Activated naive CD8-positive, alpha-beta T cell (primary cell): ENCODE results near the gene PRDX2.

Source experiments
- H3K27ac Mint-ChIP-seq: one replicate; pipeline ENCODE4 v1.8.0; 2021; ENCODE audit warnings: mixed read lengths
- H3K27me3 Mint-ChIP-seq: one replicate; pipeline ENCODE4 v1.8.0; 2021; ENCODE audit warnings: mixed read lengths
- H3K36me3 Mint-ChIP-seq: one replicate; pipeline ENCODE4 v1.8.0; 2021; ENCODE audit warnings: mixed read lengths
- H3K4me1 Mint-ChIP-seq: one replicate; pipeline ENCODE4 v1.8.0; 2021; ENCODE audit warnings: low read depth, mixed read lengths
- H3K4me3 Mint-ChIP-seq: one replicate; pipeline ENCODE4 v1.8.0; 2021; ENCODE audit warnings: mild to moderate bottlenecking, mixed read lengths
- H3K9me3 Mint-ChIP-seq: one replicate; pipeline ENCODE4 v1.8.0; 2021; ENCODE audit warnings: low read depth, mixed read lengths

The PRDX2 gene

DNA sequence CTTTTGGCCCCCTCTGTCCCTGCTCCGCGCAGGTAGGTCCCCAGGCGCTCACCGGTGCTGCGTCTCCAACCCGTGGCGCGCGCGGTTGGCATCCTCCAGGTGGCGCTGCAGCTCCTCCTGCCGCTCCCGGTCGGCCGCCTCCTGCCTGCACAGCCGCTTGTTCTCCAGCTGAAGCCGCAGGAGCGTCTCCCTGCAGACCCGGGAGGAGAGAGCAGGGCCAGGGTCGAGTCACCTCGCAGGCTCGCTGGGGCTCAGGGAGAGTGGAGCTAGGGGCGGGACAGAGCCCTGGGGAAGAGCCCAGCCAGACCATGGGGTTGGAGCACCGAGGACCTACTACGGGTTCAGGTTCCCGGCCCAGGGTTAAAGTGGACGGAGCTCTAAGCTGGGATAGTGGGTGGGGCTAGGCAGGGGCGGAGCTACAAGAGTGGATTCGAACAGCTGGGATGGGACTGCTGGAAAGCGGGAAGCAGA lies 35.5 kb downstream of the PRDX2 start:
- H3K4me3 Mint-ChIP-seq: no peak overlapping the region
- no peaks in the 10 kb centered on the region for H3K36me3 Mint-ChIP-seq
- H3K27me3 Mint-ChIP-seq: no peaks in the 10 kb centered on the region
- no peak overlapping the region for H3K27ac Mint-ChIP-seq
- H3K4me1 Mint-ChIP-seq: no peaks in the 10 kb centered on the region
- no peaks in the 10 kb centered on the region for H3K9me3 Mint-ChIP-seq

DNA sequence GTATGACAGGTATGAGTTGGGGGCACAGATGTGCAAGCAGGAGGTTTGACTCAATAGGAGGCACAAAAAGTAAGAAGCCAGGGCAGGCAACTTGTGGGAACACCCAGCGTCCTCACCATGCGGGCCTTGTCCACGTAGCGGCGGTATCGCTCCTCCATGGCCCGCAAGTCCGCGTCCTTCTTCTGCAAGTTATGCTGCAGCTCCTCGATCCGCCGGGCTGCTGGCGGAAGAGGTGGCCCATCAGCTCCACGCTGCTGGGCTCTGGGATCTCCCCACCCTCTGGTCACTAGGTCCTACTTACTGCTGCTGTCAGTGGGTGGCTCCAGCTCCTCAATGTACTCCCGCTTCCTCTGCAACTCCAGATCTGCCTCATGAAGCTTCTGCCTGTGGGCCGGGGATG lies 36.9 kb downstream of the PRDX2 start:
- no peaks in the 10 kb centered on the region for H3K4me1 Mint-ChIP-seq
- H3K27ac Mint-ChIP-seq: no peak overlapping the region
- H3K4me3 Mint-ChIP-seq: no peak overlapping the region
- no peaks in the 10 kb centered on the region for H3K27me3 Mint-ChIP-seq
- H3K36me3 Mint-ChIP-seq: no peaks in the 10 kb centered on the region
- no peaks in the 10 kb centered on the region for H3K9me3 Mint-ChIP-seq

DNA sequence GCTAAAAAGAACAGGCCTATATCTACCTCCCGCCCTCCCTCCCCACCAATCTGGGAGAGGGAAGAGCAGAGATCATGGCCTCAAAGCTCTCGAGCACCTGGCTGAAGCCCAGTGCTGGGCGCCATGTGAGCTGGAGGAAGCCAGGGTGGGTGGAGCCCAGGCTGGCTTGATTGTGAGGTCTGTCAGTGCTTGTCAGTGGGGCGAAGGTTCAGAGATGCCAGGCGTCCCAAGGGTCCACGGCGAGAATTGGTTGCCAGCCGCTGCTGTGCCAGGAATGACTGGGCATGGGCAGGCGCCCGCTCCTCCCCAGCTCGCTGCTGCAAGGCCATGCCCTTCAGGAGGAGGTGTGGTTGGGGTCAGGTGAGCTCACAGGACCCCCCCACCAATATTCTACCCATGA lies 38.5 kb downstream of the PRDX2 start:
- Mint-ChIP-seq H3K36me3 (no peaks in the 10 kb centered on the region), H3K27me3 (no peaks in the 10 kb centered on the region), H3K27ac (no peak overlapping the region), H3K4me3 (no peak overlapping the region), H3K4me1 (no peaks in the 10 kb centered on the region), H3K9me3 (no peaks in the 10 kb centered on the region)

DNA sequence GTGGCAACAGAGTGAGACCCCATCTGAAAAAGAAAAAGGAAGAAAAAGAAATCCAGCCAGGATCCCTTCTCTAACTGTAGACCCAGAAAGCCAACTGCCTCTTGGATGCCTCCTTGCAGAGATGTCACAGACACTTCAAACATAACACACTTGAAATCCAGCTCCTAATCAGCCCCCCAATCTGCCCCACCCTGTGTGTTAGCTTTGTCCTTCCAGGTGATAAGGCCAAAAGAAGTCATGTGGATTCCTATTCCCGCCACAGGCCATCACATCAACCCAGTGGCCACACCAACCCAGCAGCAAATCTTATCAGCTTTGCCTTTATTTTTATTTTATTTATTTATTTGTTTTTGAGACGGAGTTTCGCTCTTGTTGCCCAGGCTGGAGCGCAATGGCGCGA lies 41.9 kb downstream of the PRDX2 start:
- H3K9me3 Mint-ChIP-seq: no peaks in the 10 kb centered on the region
- H3K36me3 Mint-ChIP-seq: no peaks in the 10 kb centered on the region
- H3K4me3 Mint-ChIP-seq: no peak overlapping the region
- H3K27me3 Mint-ChIP-seq: peaks cover 5% of the 10 kb centered on the region
- peaks cover 2% of the 10 kb centered on the region for H3K4me1 Mint-ChIP-seq
- H3K27ac Mint-ChIP-seq: no peak overlapping the region

DNA sequence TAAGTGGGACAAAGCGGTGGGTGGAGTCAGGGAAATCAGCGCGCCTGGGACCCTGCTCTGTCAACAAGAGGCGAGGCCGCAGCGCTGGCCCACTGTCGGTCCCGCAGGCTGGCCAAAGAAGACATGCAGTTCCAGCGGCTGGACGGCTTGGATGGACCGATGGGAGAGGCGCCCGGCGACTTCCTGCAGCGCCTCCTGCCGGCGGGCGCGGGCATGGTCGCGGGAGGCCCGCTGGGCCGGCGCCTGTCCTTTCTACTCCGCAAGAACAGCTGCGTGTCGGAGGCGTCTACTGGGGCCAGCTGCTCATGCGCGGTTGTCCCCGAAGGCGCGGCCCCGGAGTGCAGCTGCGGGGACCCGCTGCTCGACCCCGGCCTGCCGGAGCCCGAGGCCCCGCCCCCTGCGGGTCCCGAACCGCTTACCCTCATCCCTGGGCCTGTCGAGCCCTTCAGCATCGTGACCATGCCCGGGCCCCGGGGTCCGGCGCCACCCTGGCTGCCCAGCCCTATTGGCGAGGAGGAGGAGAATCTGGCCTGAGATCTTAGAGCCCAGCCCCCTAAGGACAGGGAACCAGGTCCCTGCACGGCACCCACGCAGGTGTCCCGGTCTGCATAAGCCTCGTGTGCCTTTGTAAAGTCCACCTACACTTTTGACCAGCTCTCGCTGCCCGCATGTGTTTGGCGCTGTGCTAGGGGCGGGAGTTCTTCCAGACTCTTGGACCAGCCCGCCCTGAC lies 43.9 kb downstream of the PRDX2 start:
- H3K27ac Mint-ChIP-seq: no peak overlapping the region
- H3K4me1 Mint-ChIP-seq: peaks cover 2% of the 10 kb centered on the region
- peaks cover 5% of the 10 kb centered on the region for H3K27me3 Mint-ChIP-seq
- H3K9me3 Mint-ChIP-seq: no peaks in the 10 kb centered on the region
- no peaks in the 10 kb centered on the region for H3K36me3 Mint-ChIP-seq
- H3K4me3 Mint-ChIP-seq: peak overlapping the region; percentile 23

DNA sequence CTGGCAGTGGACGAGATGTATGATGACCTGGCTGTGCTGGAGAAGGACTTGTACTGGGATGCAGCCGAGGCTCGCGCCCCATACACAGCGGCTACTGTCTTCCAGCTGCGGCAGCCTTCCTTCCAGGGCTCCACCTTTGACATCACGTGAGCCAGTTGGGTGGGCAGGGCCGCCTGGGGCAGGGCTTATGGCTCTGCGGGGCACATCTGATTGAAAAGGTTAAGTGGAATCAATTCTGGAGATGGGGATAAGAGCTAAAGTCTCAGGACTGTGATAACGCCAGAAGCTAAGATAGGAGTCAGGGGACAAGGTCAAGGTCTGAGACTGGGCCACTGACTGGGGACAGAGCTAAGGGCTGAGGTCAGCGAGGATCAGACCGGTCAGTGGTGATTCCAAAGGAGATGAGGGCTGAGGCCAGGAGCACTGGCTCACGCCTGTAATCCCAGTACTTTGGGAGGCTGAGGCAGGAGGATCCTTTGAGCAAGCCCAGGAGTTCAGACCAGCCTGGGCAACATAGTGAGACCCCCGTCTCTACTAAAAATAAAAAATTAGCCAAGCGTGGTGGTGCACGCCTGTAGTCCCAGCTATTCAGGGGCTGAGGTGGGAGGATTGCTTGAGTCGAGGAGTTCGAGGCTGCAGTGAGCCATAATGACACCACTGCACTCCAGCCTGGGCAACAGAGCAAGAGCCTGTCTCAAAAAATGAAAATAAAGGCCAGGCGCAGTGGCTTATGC lies 45.3 kb downstream of the PRDX2 start:
- Mint-ChIP-seq H3K27me3 (peaks cover 5% of the 10 kb centered on the region), H3K36me3 (no peaks in the 10 kb centered on the region), H3K4me1 (peaks cover 2% of the 10 kb centered on the region), H3K9me3 (no peaks in the 10 kb centered on the region), H3K27ac (no peak overlapping the region), H3K4me3 (no peak overlapping the region)

DNA sequence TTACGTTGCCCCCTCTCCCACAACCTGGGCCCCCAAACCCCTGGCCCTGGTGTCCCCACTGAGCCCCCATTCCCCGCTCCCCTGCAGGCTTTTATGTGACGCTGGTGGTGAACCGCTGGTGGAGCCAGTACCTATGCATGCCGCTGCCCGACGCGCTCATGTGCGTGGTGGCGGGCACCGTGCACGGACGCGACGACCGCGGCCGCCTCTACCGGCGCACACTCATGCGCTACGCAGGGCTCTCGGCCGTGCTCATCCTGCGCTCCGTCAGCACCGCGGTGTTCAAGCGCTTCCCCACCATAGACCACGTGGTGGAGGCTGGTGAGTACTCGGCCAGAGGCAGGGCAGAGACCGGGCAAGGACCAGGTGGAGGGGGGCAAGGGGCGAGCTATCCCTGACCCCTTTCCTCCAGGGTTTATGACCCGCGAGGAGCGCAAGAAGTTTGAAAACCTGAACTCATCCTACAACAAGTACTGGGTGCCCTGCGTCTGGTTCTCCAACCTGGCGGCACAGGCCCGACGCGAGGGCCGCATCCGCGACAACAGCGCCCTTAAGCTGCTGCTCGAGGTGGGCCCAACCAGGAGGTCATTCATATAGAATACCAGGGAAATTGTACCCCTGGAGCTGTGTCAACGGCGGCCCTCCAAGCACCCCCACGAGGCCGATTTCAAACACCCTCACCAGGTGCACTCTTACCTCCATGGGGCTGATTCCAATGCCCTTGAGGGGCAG lies 47.0 kb downstream of the PRDX2 start:
- peaks cover 5% of the 10 kb centered on the region for H3K4me1 Mint-ChIP-seq
- H3K36me3 Mint-ChIP-seq: no peaks in the 10 kb centered on the region
- no peaks in the 10 kb centered on the region for H3K9me3 Mint-ChIP-seq
- no peak overlapping the region for H3K27ac Mint-ChIP-seq
- H3K27me3 Mint-ChIP-seq: peaks cover 15% of the 10 kb centered on the region
- no peak overlapping the region for H3K4me3 Mint-ChIP-seq

DNA sequence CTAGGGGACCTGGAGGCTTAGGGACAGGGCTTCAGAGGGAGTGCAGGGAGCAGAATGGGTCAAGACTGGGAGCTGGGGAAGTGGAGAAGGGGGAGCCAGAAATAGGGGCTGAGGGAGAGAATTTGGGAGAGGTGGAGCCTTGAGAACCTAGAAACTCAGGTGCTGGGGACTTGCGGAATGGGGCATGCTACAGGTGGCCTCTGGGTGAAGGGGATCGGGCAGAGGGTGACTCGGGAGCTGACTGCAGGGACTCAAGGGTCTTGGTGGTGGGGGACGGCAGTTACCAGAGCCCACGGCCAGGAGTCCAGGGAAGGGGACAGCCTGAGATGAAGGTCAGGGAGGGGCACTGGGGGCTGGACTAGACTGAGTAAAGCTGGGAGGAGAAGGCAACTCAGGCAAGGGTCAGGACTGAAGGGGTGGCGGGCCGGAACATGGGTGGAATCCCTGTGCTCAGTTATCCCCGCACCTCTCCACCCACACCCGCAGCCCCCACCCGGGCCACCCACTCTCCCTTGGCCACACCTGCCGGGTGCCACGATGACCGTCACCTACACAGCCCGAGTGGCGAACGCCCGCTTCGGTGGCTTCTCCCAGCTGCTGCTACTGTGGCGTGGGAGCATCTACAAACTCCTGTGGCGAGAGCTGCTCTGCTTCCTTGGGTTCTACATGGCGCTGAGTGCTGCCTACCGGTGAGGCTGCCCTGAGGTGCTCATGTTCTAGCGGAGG lies 49.4 kb downstream of the PRDX2 start:
- H3K27ac Mint-ChIP-seq: no peak overlapping the region
- H3K4me3 Mint-ChIP-seq: no peak overlapping the region
- H3K9me3 Mint-ChIP-seq: no peaks in the 10 kb centered on the region
- peaks cover 16% of the 10 kb centered on the region for H3K27me3 Mint-ChIP-seq
- H3K4me1 Mint-ChIP-seq: peaks cover 4% of the 10 kb centered on the region
- peaks cover 10% of the 10 kb centered on the region for H3K36me3 Mint-ChIP-seq

DNA sequence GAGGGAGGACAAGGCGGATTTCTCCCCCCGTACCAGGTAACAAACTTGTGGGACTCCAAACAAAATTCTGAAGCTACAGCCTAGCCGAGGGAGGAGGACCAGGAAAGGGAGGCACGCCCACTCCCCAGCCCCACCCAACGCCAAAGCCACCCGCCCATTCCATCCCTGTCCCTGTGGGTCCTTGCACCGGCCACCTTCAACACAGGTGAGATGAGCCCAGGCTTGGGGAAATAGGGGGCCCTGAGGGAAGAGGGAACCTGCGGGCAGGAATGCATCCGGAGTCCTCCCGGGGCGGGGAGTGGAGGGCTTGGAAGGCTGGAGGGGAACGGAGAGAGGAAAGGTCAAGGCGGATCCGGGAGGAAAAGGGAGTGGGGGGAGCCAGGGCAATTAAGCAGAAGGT lies 50.0 kb downstream of the PRDX2 start, which contains the start of gene BEST2:
Gene BEST2 (plus strand): TSS at position 157 of the 400 bp plus-strand sequence. CDS start 802 bp downstream, outside the sequence.
- Mint-ChIP-seq H3K36me3 (peaks cover 12% of the 10 kb centered on the region), H3K9me3 (no peaks in the 10 kb centered on the region), H3K27ac (no peak within 1 kb of the TSS), H3K4me1 (peaks cover 4% of the 10 kb centered on the region), H3K27me3 (peaks cover 16% of the 10 kb centered on the region), H3K4me3 (no peak within 1 kb of the TSS)

DNA sequence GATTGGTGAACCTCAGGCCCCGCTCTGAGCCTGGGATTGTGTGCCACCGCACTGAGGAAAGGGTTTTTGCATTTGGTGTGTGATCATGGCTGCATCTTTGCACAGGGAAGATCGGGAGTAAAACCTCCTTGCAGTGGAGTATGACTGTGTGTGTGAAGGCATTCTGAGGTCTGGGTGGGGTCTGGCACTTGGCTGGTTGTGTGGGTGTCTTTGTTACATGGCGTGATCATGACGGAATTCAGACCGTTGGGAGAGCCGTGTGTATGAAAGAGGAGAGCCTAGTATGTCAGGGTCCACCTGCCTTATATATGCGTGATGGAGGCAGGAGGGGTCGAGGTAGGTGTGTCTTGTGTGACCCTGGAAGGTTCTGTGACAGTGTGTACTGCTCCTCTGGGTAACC lies 50.7 kb downstream of the PRDX2 start:
- peaks cover 11% of the 10 kb centered on the region for H3K27me3 Mint-ChIP-seq
- no peak overlapping the region for H3K27ac Mint-ChIP-seq
- H3K4me3 Mint-ChIP-seq: no peak overlapping the region
- peaks cover 4% of the 10 kb centered on the region for H3K4me1 Mint-ChIP-seq
- H3K9me3 Mint-ChIP-seq: no peaks in the 10 kb centered on the region
- peaks cover 12% of the 10 kb centered on the region for H3K36me3 Mint-ChIP-seq

DNA sequence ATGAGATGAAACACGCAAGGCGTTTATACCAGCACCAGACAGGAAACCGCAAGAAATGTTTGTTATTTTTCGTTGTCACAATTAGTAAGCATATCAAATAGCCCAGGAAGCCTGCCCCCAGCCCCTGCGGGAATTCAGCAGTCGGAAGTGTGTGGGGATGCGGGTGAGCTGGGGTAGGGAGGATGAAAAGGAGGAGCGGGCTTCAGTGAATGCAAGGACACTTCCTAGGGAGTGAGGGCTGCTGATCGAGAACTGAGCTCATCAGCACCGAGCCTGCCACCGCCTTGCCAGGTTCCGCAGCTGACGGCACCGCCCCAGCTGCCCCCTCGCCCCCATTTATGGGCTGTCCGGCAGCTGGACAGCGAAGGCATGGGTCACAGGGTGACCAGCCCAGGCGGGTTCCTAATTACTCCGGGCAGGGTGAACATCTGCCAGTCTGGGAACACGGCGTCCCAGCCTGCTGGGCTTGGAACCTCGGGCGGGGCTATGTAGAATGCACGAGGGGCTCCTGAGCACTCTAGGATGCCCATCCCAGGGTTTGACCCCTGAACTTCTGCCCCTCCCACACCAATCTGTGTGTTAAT lies 51.6 kb downstream of the PRDX2 start:
- Mint-ChIP-seq H3K4me3 (no peak overlapping the region), H3K4me1 (peaks cover 4% of the 10 kb centered on the region), H3K27me3 (peaks cover 11% of the 10 kb centered on the region), H3K36me3 (peaks cover 12% of the 10 kb centered on the region), H3K27ac (no peak overlapping the region), H3K9me3 (no peaks in the 10 kb centered on the region)

DNA sequence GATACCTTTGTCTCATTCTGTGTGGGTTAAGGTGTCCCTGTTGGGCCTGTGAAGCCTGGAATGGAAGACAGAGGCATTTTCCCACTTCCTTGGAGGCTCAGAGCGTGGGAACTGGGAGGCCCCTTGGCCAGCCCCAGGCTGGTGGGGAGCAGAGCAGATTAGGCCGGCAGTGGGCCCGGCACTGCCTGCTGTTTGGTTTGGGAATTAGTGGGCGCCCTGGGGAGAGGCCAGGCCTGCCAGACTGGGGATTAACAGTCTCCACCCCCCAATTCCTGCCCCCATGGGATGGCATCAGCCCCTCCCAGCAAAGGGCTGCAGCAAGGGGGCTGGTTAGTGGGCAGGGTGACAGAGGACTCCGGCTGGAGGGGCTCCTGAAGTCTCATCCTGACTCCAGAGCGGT lies 53.1 kb downstream of the PRDX2 start:
- H3K9me3 Mint-ChIP-seq: no peaks in the 10 kb centered on the region
- no peak overlapping the region for H3K4me3 Mint-ChIP-seq
- peaks cover 11% of the 10 kb centered on the region for H3K27me3 Mint-ChIP-seq
- H3K27ac Mint-ChIP-seq: no peak overlapping the region
- H3K36me3 Mint-ChIP-seq: peaks cover 12% of the 10 kb centered on the region
- peaks cover 4% of the 10 kb centered on the region for H3K4me1 Mint-ChIP-seq
